Ovary (tissue), 9 donors: ENCODE data around the gene TSHZ3. TPM values are rescaled to one million over a fixed set of nuclear protein-coding genes. Genes with fewer than 3 reads are reported as not detected.

Experiments used
- DNase-seq, 5 donors: peaks; one replicate each; pipeline ENCODE4 v3.0.0-alpha.2; 2019 to 2020
- H3K27ac ChIP-seq, 2 donors: fragments of 200-600 bp; one replicate each; pipeline versions ENCODE4 v1.5.1 to v1.8.0; 2019 to 2022
- H3K27me3 ChIP-seq: fragments of 200-600 bp; one replicate; pipeline ENCODE4 v1.8.0; 2022
- H3K36me3 ChIP-seq: fragments of 200-600 bp; sonication (generic); one replicate; pipeline ENCODE4 v1.5.1; 2019
- H3K4me1 ChIP-seq: one replicate; pipeline ENCODE4 v1.8.1; 2013; ENCODE audit warnings: mild to moderate bottlenecking, moderate library complexity; ENCODE audit not compliant: insufficient read depth
- H3K4me3 ChIP-seq: fragments of 200-600 bp; sonication (generic); one replicate; pipeline ENCODE4 v1.5.1; 2017
- H3K9me3 ChIP-seq, 2 donors: fragments of 200-600 bp in 1 of 2; sonication (generic) in 1 of 2; one replicate each; pipeline versions ENCODE4 v1.5.1 to v1.8.1; 2013 to 2019; ENCODE audit warnings: mild to moderate bottlenecking in 1 of 2, moderate library complexity in 1 of 2
- EP300 ChIP-seq: sonication (generic); formaldehyde crosslinking; IDR thresholded peaks from one replicate; pipeline ENCODE4 v1.6.1; 2017; ENCODE audit warnings: antibody characterized with exemption
- POLR2A ChIP-seq: fragments of 450-650 bp; IDR thresholded peaks from one replicate; pipeline ENCODE4 v1.6.1; 2017; ENCODE audit warnings: antibody characterized with exemption, mild to moderate bottlenecking, moderate library complexity
- WGBS, 3 donors: extraction: QIAGEN DNeasy Blood & Tissue Kit in 1 of 3; methylation state at CpG; one replicate each; pipeline versions ENCODE4 v1.1.5 to v1.1.7; 2013 to 2017; 5-methylcytosine and 5-hydroxymethylcytosine counted together
- intact Hi-C, 4 donors: fragments of 100-400 bp; cut with DNase I; formaldehyde crosslinking; loops; one replicate each; pipeline versions ENCODE4 v1.11.0 to v1.15.1; 2022 to 2023
- polyA plus RNA-seq, 2 donors: library from polyadenylated mRNA; stranded (reverse); fragments of 200-250 nt in 1 of 2; fragments of 350-450 nt in 1 of 2; fragmentation: Illumina TruSeq in 1 of 2; extraction: RNeasy Lipid Tissue Mini Kit (QIAGEN cat#74804) in 1 of 2; gene quantifications; one replicate each; pipeline ENCODE4 v1.2.3, GENCODE V29; 2013 to 2014
- total RNA-seq, 7 donors: library from RNA; depleted of rRNA in 2 of 7; stranded (reverse); fragments of >200 nt in 2 of 7; fragmentation: NEBNext Ultra II Directional in 3 of 7; extraction: Animal tissue kit (Norgen Biotek cat#: 25700) in 3 of 7; gene quantifications; one replicate each; pipeline versions ENCODE4 v1.1.0 to v1.2.4, GENCODE V29; 2016 to 2023
- TF ChIP-seq, protein P1 (sequence below), 3 donors: fragments of 450-650 bp in 2 of 3; fragments of 200-600 bp in 1 of 3; IDR thresholded peaks; one replicate each; pipeline versions ENCODE4 v1.5.1 to v1.8.0; 2016 to 2022; ENCODE audit warnings: antibody characterized with exemption in 3 of 3, mild to moderate bottlenecking in 1 of 3
- donor health status: DM: no; HTN: no; CAD: no; lungs with moderate emphysema.
- donor health status: DM: no; HTN: no; CAD: no.
- donor health status: Bipolar disorder and iron deficiency.
- donor health status: DM: yes; HTN: yes; CAD: no.
- donor health status: DM: no; HTN: no; CAD: no.
- donor health status: DM: yes; HTN: yes; CAD: no.

The TSHZ3 gene
- total and polyA plus RNA-seq, 9 donors: 23.3 to 107 (median 50.3) TPM

DNA sequence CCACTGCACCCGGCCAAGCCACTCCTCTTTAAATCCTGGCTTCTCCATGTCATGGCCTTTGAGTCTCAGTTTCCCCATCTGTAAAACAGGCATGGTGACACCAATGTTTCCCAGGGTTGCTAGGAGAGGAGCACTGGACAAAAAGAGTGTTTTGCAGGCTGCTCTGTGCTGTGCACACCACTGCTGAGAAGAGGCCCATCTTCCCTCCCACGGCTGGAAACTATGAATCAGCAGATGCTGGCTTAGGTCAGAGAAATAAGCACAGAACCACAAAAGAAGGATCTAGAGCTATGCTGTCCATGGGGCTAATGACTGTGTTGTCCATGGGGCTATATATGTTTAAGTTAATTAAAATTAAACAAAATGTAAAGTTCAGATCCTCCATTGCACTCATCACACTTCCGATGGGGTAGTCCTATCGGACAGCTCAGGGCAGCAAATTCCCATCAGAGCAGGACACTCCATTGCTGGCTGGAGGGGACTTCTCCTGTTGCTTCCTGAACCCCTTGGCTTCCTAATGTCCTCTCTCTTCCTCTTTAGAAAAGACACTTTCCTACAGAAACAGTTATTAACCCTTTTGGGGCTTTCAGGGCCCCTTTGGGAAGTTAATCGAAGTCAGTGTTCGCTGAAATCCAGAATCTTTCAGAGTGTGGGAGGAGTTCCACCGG is 37.1 kb downstream of the TSHZ3 start:
- Histone ChIP-seq H3K27ac (no peak overlapping the region), H3K36me3 (no peaks in the 10 kb centered on the region), H3K27me3 (no peaks in the 10 kb centered on the region), H3K4me3 (no peak overlapping the region), H3K9me3 (no peaks in the 10 kb centered on the region), H3K4me1 (peaks cover 4% of the 10 kb centered on the region)
- TF ChIP-seq POLR2A (no peak), EP300 (no peak)
- TF ChIP-seq, protein P1, sequence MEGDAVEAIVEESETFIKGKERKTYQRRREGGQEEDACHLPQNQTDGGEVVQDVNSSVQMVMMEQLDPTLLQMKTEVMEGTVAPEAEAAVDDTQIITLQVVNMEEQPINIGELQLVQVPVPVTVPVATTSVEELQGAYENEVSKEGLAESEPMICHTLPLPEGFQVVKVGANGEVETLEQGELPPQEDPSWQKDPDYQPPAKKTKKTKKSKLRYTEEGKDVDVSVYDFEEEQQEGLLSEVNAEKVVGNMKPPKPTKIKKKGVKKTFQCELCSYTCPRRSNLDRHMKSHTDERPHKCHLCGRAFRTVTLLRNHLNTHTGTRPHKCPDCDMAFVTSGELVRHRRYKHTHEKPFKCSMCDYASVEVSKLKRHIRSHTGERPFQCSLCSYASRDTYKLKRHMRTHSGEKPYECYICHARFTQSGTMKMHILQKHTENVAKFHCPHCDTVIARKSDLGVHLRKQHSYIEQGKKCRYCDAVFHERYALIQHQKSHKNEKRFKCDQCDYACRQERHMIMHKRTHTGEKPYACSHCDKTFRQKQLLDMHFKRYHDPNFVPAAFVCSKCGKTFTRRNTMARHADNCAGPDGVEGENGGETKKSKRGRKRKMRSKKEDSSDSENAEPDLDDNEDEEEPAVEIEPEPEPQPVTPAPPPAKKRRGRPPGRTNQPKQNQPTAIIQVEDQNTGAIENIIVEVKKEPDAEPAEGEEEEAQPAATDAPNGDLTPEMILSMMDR (IDR thresholded peaks at IDR 0.05): no peak
- WGBS, 3 donors: 75 to 77% (median 77%) methylated on average over 7 of the region's 7 CpGs
- peak in 1 of 5 donors; percentile 64 for DNase-seq
- intact Hi-C loops: no loop called here

DNA sequence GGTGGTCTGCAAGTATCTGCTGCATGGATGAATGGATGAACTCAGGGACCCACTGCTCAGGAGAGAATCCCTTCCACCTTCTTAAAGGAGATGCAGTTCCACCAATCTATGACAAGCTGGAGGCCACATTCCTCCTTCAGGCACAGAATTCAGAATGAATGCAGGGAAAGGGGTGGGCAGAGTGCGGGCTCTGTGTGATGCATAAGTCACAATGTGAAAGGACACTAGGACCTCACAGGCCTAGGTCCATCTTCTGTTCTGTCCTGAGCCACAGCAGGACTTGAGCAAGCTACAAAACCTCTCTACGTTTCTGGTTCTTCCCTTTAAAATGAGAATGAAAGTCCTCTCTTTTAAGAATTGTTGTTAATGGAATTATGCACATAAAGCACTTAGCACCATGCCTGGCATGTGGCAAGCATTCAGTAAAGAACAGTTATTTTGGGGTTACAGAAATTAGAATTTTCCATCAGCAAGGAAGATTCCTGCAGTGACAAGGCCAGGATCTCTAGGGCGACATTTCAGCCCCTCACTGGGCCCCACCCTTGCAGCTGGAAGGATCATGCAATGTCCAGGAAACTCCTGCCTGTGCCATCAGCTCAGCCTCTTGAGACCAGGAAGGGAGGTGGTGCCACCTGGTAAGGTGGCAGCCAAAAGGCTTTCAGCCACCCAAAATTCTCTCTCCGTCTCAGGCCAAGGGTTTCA is 38.7 kb downstream of the TSHZ3 start:
- 85 to 96% (median 92%) methylated on average over 4 of the region's 4 CpGs for WGBS, 3 donors
- H3K4me3 ChIP-seq: no peak overlapping the region

DNA sequence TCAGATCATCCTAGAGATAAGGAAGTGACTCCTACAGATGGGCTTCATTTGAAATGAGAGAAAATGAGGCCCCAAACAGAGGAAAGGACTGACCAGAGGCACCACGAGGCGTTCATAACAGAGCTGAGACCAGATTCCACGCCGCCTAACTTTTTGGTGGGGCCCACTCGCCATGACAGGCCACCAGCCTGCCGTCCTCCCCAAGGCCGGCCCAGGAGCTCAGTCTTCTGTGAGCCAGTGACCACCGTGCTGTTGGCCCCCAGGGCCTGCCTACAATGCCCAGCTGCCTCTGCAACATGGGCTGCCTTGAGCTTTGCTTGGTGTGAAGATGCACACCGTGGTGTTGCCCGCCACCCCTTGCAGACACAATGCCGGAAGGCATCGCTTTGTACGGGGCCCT is 40.5 kb downstream of the TSHZ3 start:
- intact Hi-C loops: no loop called here
- no peak for TF ChIP-seq EP300
- TF ChIP-seq, protein P1 (IDR thresholded peaks at IDR 0.05): no peak
- TF ChIP-seq POLR2A: no peak
- no peak overlapping the region for H3K4me3 ChIP-seq
- no peaks in the 10 kb centered on the region for H3K9me3 ChIP-seq
- H3K27me3 ChIP-seq: no peaks in the 10 kb centered on the region
- no peaks in the 10 kb centered on the region for H3K4me1 ChIP-seq
- no peak overlapping the region for H3K27ac ChIP-seq
- no peaks in the 10 kb centered on the region for H3K36me3 ChIP-seq
- DNase-seq: no peak
- 96 to 97% (median 96%) methylated on average over 13 of the region's 13 CpGs for WGBS, 3 donors

More for the DNA sequence above, 38.7 kb downstream of the TSHZ3 start:
- no peaks in the 10 kb centered on the region for H3K27me3 ChIP-seq
- H3K9me3 ChIP-seq: no peaks in the 10 kb centered on the region
- H3K4me1 ChIP-seq: no peaks in the 10 kb centered on the region
- no peak for TF ChIP-seq POLR2A
- TF ChIP-seq EP300: no peak
- TF ChIP-seq, protein P1 (IDR thresholded peaks at IDR 0.05): no peak
- H3K36me3 ChIP-seq: no peaks in the 10 kb centered on the region
- DNase-seq: no peak
- no peak overlapping the region for H3K27ac ChIP-seq
- intact Hi-C loops: no loop called here

DNA sequence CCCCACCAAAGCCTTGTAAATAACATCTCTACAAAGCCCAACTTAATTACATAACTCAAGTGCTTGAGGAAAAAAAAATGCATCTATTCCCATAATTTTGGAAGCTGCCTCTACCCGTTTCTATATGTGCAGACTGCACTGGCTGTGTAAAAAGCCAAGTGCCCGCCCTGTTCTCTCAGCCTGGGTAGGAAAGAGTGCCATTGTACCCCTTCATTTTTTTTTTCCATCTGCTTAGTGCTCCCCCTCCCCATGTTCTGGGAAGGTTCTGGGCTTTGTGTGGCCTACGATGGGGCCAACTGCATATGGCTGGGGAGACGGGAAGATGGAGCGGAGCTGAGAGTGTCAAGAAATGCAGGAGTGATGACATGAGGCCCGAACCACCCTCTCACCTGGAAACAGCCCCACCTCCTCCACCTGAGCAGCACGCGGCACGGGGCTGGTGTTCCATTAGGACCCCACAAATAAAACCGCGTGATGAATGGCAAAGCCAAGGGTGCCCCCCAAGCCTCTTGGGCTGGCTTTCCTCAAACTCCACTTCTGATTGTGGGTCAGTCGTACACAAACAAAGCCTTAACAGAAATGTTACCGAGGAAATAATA is 42.1 kb downstream of the TSHZ3 start:
- intact Hi-C loops: no loop called here
- Histone ChIP-seq H3K36me3 (no peaks in the 10 kb centered on the region), H3K9me3 (no peaks in the 10 kb centered on the region), H3K4me1 (peaks cover 2% of the 10 kb centered on the region), H3K27ac (no peak overlapping the region), H3K27me3 (no peaks in the 10 kb centered on the region), H3K4me3 (no peak overlapping the region)
- 87 to 91% (median 91%) methylated on average over 13 of the region's 13 CpGs for WGBS, 3 donors
- TF ChIP-seq EP300: no peak
- DNase-seq: peak in 1 of 5 donors; percentile 4
